GM18498 (cell line): ENCODE data around the gene PRRC2B.

Experiments
- ATAC-seq: cut with Tn5 transposase; IDR thresholded peaks from one replicate; pipeline ENCODE4 v1.9.1; 2021; ENCODE audit warnings: mild to moderate bottlenecking, moderate library complexity; ENCODE audit not compliant: unreplicated experiment

The PRRC2B gene

DNA sequence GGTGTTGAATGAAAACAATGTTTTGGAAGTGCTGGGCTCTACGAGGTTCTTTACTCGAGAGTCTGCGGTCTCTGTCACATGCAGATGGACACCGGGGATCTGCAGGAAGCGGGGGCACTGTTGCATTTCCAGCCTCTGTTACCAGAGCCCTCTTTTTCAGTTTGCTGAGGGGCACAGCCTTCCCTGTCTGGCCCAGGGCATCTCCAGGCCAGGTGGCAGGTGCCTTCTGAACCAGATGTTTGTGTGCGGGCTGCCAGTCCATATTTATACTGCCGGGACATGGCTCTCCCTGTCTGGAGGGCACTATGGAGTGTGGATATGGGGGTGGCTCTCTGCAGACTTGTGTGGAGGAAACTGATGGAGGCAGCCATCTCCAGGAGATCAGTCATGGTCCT, 90.2 kb downstream of the PRRC2B start:
- no peak for ATAC-seq

- ATAC-seq = no peak
These were observed 90.8 kb downstream of the PRRC2B start for GRCh38 chr9:131484560-131485185.

DNA sequence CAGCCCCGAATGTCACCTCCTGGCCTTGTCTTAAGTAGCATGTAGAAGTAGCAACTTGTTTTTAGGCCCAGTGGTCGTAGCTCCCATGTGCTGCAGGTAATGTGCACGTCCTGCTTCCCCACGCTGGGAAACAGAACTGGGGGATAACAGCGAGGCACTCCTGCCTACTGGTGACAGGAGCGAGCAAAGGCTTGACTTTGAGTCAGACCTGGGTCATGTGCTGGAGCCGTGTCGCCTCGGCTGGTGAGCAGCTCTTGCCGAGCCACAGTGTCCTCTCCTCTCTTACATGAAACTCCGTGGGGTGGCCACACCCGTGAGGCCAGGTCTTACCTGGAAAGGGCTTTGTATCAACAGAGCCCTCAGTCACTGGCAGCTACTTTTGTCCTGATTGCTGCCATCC, 91.3 kb downstream of the PRRC2B start:
- no peak for ATAC-seq

DNA sequence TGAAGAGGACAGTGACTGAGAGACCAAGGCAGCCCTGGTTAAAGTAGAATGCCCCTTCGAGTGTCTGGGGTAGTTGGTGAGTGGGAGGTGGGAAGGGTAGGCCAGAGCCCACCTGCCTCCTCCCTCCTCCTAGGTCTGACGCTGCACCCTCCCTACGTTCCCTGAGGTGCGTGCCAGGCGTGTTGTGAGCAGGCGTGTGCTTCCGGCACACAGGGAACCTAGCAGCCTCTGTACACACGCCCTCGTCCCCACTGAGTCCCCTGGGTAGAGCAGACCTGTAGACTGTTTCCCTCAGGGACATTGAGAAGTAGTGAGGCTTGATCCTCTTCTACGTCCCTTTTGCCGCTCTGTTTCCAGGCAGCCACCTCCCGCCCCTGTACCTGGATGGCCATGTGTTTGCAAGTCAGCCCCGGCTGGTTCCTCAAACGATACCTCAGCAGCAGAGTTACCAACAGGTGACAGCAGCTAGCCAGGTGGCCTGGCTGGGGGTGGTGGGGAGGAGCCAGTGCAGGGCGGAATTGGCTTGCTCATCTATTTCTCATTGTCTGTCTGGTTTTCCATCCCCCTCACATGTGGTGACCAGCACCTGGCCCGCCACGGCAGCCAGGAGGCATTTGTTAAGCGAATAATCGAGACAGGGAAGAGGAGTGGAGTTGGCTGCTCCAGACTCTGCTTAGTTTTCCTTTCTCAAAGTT, 92.0 kb downstream of the PRRC2B start:
- no peak for ATAC-seq

GRCh38 chr9:131487001-131487400, 93.1 kb downstream of the PRRC2B start:
- ATAC-seq = no peak

- no peak for ATAC-seq
These were observed 93.7 kb downstream of the PRRC2B start for GRCh38 chr9:131487621-131488031.

- no peak for ATAC-seq
These were observed 96.6 kb downstream of the PRRC2B start for GRCh38 chr9:131490514-131490913.

DNA sequence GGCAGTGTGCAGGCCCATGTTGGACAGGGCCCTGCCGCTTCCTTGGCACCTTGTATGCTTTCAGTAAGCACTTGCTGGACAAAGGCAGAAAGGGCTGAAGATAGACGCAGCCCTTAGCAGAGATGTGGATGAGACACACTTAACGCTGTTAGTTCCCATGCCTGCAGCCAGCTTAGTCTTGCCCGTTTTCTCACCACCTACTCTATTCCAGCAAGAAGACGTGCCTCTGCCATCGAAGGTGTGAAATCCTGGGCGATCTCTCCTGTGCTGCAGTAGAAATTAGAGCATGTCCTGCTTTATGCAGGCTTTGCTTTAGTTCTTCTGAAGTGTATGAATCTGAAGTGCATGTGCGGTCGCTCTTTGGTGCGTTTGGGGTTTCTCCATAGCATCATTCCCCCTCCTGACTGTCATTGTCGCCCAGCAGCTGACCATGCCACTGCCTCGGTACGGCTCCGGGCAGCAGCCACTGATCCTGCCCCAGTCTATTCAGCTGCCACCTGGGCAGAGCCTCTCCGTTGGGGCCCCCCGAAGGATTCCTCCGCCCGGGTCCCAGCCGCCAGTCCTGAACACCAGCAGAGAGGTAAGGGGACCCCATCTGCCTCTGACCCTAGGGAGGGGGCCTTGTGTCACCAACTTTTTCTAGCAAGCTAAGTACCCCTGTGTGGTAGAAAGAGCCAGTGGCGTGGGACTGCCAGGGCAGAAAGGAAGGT, 97.3 kb downstream of the PRRC2B start:
- ATAC-seq = no peak

GRCh38 chr9:131492070-131492469, 98.2 kb downstream of the PRRC2B start:
- no peak for ATAC-seq

DNA sequence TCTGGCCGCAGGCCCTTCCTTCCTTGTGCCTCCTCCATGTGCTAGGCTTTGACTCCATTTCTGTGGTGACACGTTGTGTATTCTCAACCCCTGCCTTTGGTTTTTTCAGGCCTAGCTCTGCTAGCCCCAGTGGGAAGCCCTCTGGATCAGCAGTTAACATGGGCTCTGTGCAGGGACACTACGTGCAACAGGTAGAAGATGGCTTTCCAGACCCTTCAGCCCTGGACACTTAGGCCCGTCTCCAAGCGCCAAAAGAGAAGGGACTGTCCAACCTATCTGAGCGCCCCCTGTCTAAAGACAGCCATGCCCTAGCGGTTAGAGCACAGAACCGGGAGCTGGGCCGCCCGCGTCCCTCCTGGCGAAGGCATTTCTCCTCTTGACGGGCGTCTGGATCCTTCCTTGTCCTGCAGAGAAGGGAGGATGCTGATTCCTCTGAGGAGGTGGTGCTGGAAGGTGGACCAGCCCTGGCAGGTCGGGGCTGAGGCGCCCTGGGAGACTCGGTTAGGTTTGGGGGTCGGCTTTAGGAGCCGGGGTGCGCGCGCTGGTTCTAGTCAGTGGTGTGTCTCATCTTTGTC, 100.5 kb downstream of the PRRC2B start:
- no peak for ATAC-seq

GRCh38 chr9:131495785-131496184, 101.9 kb downstream of the PRRC2B start:
- no peak for ATAC-seq

- no peak for ATAC-seq
These were observed 103.0 kb downstream of the PRRC2B start for GRCh38 chr9:131496844-131497405.

DNA sequence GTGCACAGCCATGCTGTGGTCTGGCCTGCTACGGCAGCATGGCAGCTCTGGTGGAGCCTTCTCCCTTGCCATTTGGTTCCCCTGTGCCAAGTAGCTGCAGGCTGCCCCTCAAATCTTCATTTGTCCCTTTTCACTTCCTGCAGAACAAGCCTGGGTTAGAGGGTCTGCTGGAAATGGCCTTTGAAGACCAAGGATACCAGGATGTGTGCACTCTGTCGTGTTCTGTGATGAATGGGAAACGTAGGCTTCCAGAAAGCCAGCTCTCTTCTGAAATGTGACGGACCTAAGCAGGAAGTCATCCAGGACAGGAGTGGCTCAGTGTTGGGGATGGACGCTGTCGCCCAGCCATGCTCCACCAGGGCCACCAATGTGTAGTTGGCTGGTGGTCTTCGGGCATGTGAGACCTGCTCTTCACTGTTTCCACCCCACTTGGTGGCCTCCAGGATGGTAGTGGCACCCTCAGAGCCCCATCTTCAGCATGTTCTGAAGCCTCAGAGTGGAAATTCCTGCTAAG, 105.4 kb downstream of the PRRC2B start:
- ATAC-seq = no peak

- no peak for ATAC-seq
These were observed 106.5 kb downstream of the PRRC2B start for GRCh38 chr9:131500377-131500776.

DNA sequence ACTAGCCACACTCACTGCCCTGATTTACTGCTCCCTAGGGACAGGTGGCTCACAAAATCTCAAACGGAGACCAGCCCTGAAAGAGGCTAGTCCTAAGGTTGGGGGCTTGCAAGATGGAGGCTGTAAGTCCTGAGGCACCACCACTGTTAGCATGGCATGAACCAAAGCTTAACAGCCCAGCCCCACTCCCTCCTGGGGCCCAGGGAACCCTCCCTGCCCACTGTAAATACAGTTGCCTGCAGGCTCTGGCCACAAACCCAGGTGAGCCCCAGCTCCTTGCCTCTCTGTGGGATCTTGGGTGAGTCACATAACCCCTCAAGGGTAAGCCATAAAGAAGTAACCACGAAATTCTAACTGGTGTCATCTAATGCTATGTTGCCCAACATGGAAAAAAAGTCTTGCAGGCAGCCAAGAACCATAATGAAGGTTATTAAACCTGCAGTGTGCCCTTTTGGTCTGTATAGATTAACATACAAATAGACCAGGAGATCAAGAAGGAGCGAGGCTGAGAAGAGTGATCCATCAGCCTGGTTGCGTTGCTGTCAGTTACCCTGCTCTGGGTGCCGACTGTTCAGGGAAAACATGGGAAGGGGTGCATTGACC, 107.2 kb downstream of the PRRC2B start:
- no peak for ATAC-seq

DNA sequence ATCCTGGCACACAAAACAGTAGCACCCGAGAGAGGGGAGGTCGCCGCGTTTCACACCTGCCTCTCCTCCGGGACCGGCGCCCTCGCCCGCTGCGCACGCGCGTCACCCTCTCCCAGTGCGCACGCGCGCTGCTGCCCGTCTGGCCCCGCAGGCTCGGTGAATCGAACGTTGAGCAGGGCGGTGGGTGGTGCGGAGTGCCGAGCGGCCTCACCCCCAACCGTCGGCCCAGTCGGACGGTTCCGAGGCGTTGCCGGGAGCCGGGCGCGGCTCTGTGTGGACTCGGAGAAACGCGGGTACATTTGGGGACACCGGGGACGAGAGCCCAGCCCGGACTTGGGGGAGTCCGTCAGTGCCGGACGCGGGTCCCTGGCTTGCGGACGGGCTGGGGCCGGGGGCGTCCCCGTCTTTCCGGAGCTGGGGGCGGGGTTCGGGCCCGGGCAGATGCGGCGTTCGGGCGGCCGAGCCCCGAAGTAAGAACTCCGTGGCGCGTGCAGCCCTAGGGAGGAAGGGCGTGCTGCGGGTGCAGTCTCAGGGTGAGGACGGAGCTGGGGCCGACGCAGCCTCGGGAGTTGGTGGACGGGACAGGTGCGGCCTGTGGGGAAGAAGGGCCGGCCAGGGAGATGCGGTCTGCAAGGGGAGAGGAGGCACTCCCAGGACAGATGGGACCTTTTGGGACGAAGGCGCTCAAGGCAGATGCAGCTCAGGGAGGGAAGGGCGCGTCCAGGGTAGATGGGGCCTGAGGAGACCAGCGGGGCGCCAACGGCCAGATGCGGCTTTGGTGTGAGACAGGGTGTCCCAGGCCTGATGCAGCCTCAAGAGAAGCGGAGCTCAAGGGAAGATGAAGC, 109.1 kb downstream of the PRRC2B start, which contains the start of gene POMT1:
TSS of gene POMT1 (plus strand) at position 138 of the 845 bp plus-strand sequence. CDS start 1,301 bp downstream, outside the sequence.
- peak; percentile 78 for ATAC-seq

GRCh38 chr9:131503626-131504465, 110.0 kb downstream of the PRRC2B start:
- ATAC-seq = no peak

DNA sequence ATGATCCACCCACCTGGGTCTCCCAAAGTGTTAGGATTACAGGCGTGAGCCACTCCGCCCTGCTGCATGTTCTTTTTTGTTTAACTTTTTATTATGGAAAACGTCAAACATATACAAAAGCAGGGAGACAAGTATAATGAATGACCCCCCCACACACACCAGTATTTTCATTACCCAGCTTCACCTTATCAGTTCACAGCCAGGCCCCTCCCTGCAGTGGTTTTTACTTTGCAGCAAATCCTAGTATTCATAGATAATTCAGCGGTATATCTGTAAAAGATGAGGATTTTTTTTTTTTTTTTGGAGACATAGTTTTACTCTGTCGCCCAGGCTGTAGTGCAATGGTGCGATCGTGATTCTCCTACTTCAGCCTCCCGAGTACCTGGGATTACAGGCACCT, 111.1 kb downstream of the PRRC2B start:
- no peak for ATAC-seq

- ATAC-seq = no peak
These were observed 117.5 kb downstream of the PRRC2B start for GRCh38 chr9:131511416-131511815.
